ENCODE measurements around the gene TMEM59.

TMEM59 gene

GRCh38 chr1:54012008-54012325 is 41.0 kb downstream of the TMEM59 start:
- H3K27ac ChIP-seq (ENCODE audit: low read depth, low read length): no peak overlapping the region
- no peaks in the 10 kb centered on the region; the same call in 1 of the 2 replicates for H3K27me3 ChIP-seq (ENCODE audit: control insufficient read depth, low read length)
- TF ChIP-seq, protein P1, sequence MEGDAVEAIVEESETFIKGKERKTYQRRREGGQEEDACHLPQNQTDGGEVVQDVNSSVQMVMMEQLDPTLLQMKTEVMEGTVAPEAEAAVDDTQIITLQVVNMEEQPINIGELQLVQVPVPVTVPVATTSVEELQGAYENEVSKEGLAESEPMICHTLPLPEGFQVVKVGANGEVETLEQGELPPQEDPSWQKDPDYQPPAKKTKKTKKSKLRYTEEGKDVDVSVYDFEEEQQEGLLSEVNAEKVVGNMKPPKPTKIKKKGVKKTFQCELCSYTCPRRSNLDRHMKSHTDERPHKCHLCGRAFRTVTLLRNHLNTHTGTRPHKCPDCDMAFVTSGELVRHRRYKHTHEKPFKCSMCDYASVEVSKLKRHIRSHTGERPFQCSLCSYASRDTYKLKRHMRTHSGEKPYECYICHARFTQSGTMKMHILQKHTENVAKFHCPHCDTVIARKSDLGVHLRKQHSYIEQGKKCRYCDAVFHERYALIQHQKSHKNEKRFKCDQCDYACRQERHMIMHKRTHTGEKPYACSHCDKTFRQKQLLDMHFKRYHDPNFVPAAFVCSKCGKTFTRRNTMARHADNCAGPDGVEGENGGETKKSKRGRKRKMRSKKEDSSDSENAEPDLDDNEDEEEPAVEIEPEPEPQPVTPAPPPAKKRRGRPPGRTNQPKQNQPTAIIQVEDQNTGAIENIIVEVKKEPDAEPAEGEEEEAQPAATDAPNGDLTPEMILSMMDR (IDR thresholded peaks at IDR 0.05; ENCODE audit: low read depth, low read length, poor library complexity, severe bottlenecking): no peak
- no peak for TF ChIP-seq EZH2phosphoT487 (IDR thresholded peaks at IDR 0.05; ENCODE audit: borderline replicate concordance, low read length)
- H3F3A ChIP-seq (ENCODE audit: control insufficient read depth, insufficient read depth): no peaks in the 10 kb centered on the region
- no peak overlapping the region for H3K4me2 ChIP-seq (ENCODE audit: low read length)
- H3K79me2 ChIP-seq (ENCODE audit: control insufficient read depth, low read length): no peaks in the 10 kb centered on the region
- H4K20me1 ChIP-seq (ENCODE audit: control insufficient read depth, insufficient read depth, low read depth, low read length): no peaks in the 10 kb centered on the region
- H3K9me3 ChIP-seq (ENCODE audit: control insufficient read depth, insufficient read depth, low read length): no peaks in the 10 kb centered on the region
- no peaks in the 10 kb centered on the region for H3K9me2 ChIP-seq (replicated peaks; ENCODE audit: control insufficient read depth, low read length)
- no peaks in the 10 kb centered on the region for H3K4me1 ChIP-seq (ENCODE audit: control insufficient read depth, low read length)
- no peak overlapping the region for H3K4me3 ChIP-seq (ENCODE audit: low read length)
- H3K36me3 ChIP-seq (ENCODE audit: control insufficient read depth, low read length): no peaks in the 10 kb centered on the region

DNA sequence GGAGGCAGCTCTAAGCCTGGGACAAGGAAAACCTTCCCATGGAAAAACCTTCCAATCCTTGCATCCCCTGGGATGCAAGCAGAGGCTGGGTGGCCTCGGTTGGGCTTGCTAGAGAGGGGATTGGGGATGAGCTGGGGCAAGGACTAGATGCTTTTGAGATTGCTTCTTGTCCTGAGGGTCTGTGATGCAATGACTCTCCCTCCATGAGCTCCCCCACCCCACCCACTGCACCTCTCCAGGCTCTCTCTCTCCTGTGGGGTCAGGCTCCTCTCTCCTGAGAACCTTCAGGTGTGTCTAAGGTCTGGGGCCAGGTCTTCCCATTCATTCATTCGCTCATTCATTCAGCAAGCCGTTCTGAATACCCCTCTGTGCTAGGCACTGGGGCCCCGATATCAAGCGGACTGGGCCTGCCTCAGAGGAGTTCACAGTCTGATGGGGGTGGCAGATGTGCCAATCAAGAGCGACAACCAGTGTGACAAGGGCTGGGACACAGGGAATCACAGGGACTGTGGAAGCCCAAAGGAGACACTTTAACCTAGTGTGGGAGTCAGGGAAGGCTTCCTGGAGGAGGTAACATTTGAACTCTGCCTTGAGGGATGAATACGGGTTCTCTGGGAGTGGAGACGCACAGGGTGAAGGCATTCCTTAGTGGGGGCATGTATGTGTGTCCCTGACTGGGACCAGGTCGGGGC is 41.5 kb downstream of the TMEM59 start:
- Histone ChIP-seq H3K27ac (ENCODE audit: low read depth, low read length) (no peak overlapping the region), H3K27me3 (ENCODE audit: control insufficient read depth, low read length) (no peaks in the 10 kb centered on the region; the same call in 1 of the 2 replicates), H3K36me3 (ENCODE audit: control insufficient read depth, low read length) (no peaks in the 10 kb centered on the region), H3K4me3 (ENCODE audit: low read length) (no peak overlapping the region), H3K4me2 (ENCODE audit: low read length) (no peak overlapping the region), H3K9me2 (replicated peaks; ENCODE audit: control insufficient read depth, low read length) (no peaks in the 10 kb centered on the region), H4K20me1 (ENCODE audit: control insufficient read depth, insufficient read depth, low read depth, low read length) (no peaks in the 10 kb centered on the region), H3K4me1 (ENCODE audit: control insufficient read depth, low read length) (no peaks in the 10 kb centered on the region), H3K79me2 (ENCODE audit: control insufficient read depth, low read length) (no peaks in the 10 kb centered on the region), H3F3A (ENCODE audit: control insufficient read depth, insufficient read depth) (no peaks in the 10 kb centered on the region), H3K9me3 (ENCODE audit: control insufficient read depth, insufficient read depth, low read length) (no peaks in the 10 kb centered on the region)
- no peak for TF ChIP-seq EZH2phosphoT487 (IDR thresholded peaks at IDR 0.05; ENCODE audit: borderline replicate concordance, low read length)
- TF ChIP-seq, protein P1 (IDR thresholded peaks at IDR 0.05; ENCODE audit: low read depth, low read length, poor library complexity, severe bottlenecking): no peak

DNA sequence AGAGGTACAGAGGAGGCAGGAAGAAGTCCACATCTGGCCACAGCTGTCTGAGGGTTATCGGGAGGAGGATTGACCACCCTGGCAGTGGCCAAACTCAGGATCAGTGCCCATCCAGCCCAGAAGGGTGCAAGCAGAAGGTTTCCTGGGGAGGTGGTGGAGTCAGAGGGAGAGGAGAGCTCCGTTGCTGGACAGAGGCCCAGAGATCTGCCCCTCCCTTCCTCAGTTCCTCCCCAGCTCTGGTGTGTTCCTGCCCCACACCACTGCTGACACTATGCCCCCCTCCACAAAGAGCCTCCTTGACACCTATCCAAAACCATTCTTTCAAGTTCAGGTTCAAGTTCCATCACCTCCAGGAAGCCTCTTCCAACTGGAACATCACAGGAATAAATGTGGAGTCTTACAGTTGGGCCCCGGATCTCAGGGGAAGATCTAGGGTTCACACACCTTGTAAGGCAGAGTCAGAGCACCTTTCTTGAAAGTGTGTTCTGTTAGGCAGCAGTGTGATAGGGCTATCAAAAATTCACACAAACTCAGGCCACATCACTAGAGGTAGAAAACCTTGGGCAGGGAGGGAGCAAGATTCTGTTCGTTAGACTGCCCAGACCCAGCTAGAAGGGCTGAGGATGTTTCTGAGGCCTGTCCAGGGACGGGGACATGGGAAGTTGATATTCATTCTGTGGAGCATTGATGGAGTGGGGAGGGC is 42.4 kb downstream of the TMEM59 start:
- no peaks in the 10 kb centered on the region for H3K36me3 ChIP-seq (ENCODE audit: control insufficient read depth, low read length)
- no peaks in the 10 kb centered on the region for H3F3A ChIP-seq (ENCODE audit: control insufficient read depth, insufficient read depth)
- no peak overlapping the region for H3K4me2 ChIP-seq (ENCODE audit: low read length)
- no peaks in the 10 kb centered on the region for H3K79me2 ChIP-seq (ENCODE audit: control insufficient read depth, low read length)
- no peaks in the 10 kb centered on the region for H3K27me3 ChIP-seq (ENCODE audit: control insufficient read depth, low read length)
- no peaks in the 10 kb centered on the region for H3K9me2 ChIP-seq (replicated peaks; ENCODE audit: control insufficient read depth, low read length)
- H3K4me1 ChIP-seq (ENCODE audit: control insufficient read depth, low read length): no peaks in the 10 kb centered on the region
- H3K27ac ChIP-seq (ENCODE audit: low read depth, low read length): no peak overlapping the region
- no peaks in the 10 kb centered on the region for H3K9me3 ChIP-seq (ENCODE audit: control insufficient read depth, insufficient read depth, low read length)
- no peak for TF ChIP-seq EZH2phosphoT487 (IDR thresholded peaks at IDR 0.05; ENCODE audit: borderline replicate concordance, low read length)
- TF ChIP-seq, protein P1 (IDR thresholded peaks at IDR 0.05; ENCODE audit: low read depth, low read length, poor library complexity, severe bottlenecking): no peak
- H3K4me3 ChIP-seq (ENCODE audit: low read length): no peak overlapping the region
- no peaks in the 10 kb centered on the region for H4K20me1 ChIP-seq (ENCODE audit: control insufficient read depth, insufficient read depth, low read depth, low read length)
